ENCODE data around the gene YES1.

- no peak for TF ChIP-seq GATA2 (IDR thresholded peaks at IDR 0.05; ENCODE audit: low read depth, low read length)
- TF ChIP-seq GATA3 (IDR thresholded peaks at IDR 0.05; ENCODE audit: low read depth, low read length): no peak
Measured at GRCh38 chr18:711310-711656, 100.8 kb downstream of the YES1 start.

Data from SH-SY5Y (cell line).